ENCODE results near the gene KLRC4.

KLRC4 gene

GRCh38 chr12:10363658-10363913, 46.0 kb downstream of the KLRC4 start:
- H3K4me3 ChIP-seq (ENCODE audit: low read depth in 1 of 5, low read length in 5 of 5), result peak overlapping the region; percentile 79 to 97 (median 92)
- no peaks in the 10 kb centered on the region for H3K27me3 ChIP-seq (ENCODE audit: control insufficient read depth in 5 of 5, insufficient read depth in 4 of 5, low read length in 5 of 5)

GRCh38 chr12:10362828-10363657, 46.5 kb downstream of the KLRC4 start:
- Histone ChIP-seq H3K36me3 (ENCODE audit: control insufficient read depth in 5 of 5, insufficient read depth in 5 of 5, low read length in 5 of 5) (no peaks in the 10 kb centered on the region), H3K27ac (ENCODE audit: low read depth, low read length) (peak overlapping the region; percentile 99), H3K4me1 (ENCODE audit: control insufficient read depth in 5 of 5, insufficient read depth in 5 of 5, low read length in 5 of 5) (peaks cover 10 to 43% (median 24%) of the 10 kb centered on the region in 5 donors), H3K9me3 (ENCODE audit: control insufficient read depth in 5 of 5, low read length in 5 of 5) (peaks cover 0 to 3% (median 0%) of the 10 kb centered on the region in 5 donors), H3K4me3 (ENCODE audit: low read depth in 1 of 5, low read length in 5 of 5) (peak overlapping the region in 3 of 5 donors; percentile 90 to 97 (median 92)), H3K9ac (ENCODE audit: low read length in 5 of 5) (peak overlapping the region in 2 of 5 donors; percentile 46 to 82), H3K27me3 (ENCODE audit: control insufficient read depth in 5 of 5, insufficient read depth in 4 of 5, low read length in 5 of 5) (no peaks in the 10 kb centered on the region)

More at GRCh38 chr12:10363658-10363913, 46.0 kb downstream of the KLRC4 start:
- Histone ChIP-seq H3K36me3 (ENCODE audit: control insufficient read depth in 5 of 5, insufficient read depth in 5 of 5, low read length in 5 of 5) (no peaks in the 10 kb centered on the region), H3K27ac (ENCODE audit: low read depth, low read length) (peak overlapping the region; percentile 99), H3K9me3 (ENCODE audit: control insufficient read depth in 5 of 5, low read length in 5 of 5) (peaks cover 0 to 3% (median 0%) of the 10 kb centered on the region in 5 donors), H3K9ac (ENCODE audit: low read length in 5 of 5) (peak overlapping the region in 2 of 5 donors; percentile 82 to 99), H3K4me1 (ENCODE audit: control insufficient read depth in 5 of 5, insufficient read depth in 5 of 5, low read length in 5 of 5) (peaks cover 10 to 48% (median 25%) of the 10 kb centered on the region in 5 donors)

- Histone ChIP-seq H3K27me3 (ENCODE audit: control insufficient read depth in 5 of 5, insufficient read depth in 4 of 5, low read length in 5 of 5) (no peaks in the 10 kb centered on the region), H3K4me1 (ENCODE audit: control insufficient read depth in 5 of 5, insufficient read depth in 5 of 5, low read length in 5 of 5) (peaks cover 10 to 43% (median 24%) of the 10 kb centered on the region in 5 donors), H3K4me3 (ENCODE audit: low read depth in 1 of 5, low read length in 5 of 5) (no peak overlapping the region), H3K27ac (ENCODE audit: low read depth, low read length) (no peak overlapping the region), H3K9ac (ENCODE audit: low read length in 5 of 5) (no peak overlapping the region), H3K36me3 (ENCODE audit: control insufficient read depth in 5 of 5, insufficient read depth in 5 of 5, low read length in 5 of 5) (no peaks in the 10 kb centered on the region), H3K9me3 (ENCODE audit: control insufficient read depth in 5 of 5, low read length in 5 of 5) (no peaks in the 10 kb centered on the region)
Measured at GRCh38 chr12:10362325-10362724, 47.2 kb downstream of the KLRC4 start.

DNA sequence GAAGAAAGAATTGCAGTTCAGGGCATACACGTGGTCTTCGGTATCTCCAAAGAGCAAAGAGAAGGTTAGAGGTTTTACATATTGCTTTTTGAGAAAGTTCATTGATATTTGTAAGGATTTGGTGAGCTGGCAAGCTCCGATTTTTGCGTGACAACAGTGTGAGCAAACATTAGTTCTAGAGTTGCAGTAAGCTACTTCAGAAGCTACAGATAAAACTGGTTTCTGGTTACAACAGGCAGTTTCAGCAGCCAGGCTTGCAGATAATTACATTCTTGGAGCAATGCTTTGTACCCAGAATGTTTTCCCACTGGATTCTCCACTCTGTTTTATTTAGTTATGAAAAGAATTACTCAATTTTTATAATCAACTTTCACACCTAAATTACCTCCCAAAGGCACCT, 47.9 kb downstream of the KLRC4 start:
- Histone ChIP-seq H3K27ac (ENCODE audit: low read depth, low read length) (no peak overlapping the region), H3K27me3 (ENCODE audit: control insufficient read depth in 5 of 5, insufficient read depth in 4 of 5, low read length in 5 of 5) (no peaks in the 10 kb centered on the region), H3K9ac (ENCODE audit: low read length in 5 of 5) (no peak overlapping the region), H3K4me1 (ENCODE audit: control insufficient read depth in 5 of 5, insufficient read depth in 5 of 5, low read length in 5 of 5) (peaks cover 10 to 42% (median 24%) of the 10 kb centered on the region in 5 donors), H3K4me3 (ENCODE audit: low read depth in 1 of 5, low read length in 5 of 5) (no peak overlapping the region), H3K36me3 (ENCODE audit: control insufficient read depth in 5 of 5, insufficient read depth in 5 of 5, low read length in 5 of 5) (no peaks in the 10 kb centered on the region), H3K9me3 (ENCODE audit: control insufficient read depth in 5 of 5, low read length in 5 of 5) (no peaks in the 10 kb centered on the region)

GRCh38 chr12:10361084-10361483, 48.5 kb downstream of the KLRC4 start:
- Histone ChIP-seq H3K9ac (ENCODE audit: low read length in 5 of 5) (no peak overlapping the region), H3K36me3 (ENCODE audit: control insufficient read depth in 5 of 5, insufficient read depth in 5 of 5, low read length in 5 of 5) (no peaks in the 10 kb centered on the region), H3K4me1 (ENCODE audit: control insufficient read depth in 5 of 5, insufficient read depth in 5 of 5, low read length in 5 of 5) (peaks cover 10 to 38% (median 23%) of the 10 kb centered on the region in 5 donors), H3K27me3 (ENCODE audit: control insufficient read depth in 5 of 5, insufficient read depth in 4 of 5, low read length in 5 of 5) (no peaks in the 10 kb centered on the region), H3K4me3 (ENCODE audit: low read depth in 1 of 5, low read length in 5 of 5) (no peak overlapping the region), H3K27ac (ENCODE audit: low read depth, low read length) (no peak overlapping the region), H3K9me3 (ENCODE audit: control insufficient read depth in 5 of 5, low read length in 5 of 5) (no peaks in the 10 kb centered on the region)

DNA sequence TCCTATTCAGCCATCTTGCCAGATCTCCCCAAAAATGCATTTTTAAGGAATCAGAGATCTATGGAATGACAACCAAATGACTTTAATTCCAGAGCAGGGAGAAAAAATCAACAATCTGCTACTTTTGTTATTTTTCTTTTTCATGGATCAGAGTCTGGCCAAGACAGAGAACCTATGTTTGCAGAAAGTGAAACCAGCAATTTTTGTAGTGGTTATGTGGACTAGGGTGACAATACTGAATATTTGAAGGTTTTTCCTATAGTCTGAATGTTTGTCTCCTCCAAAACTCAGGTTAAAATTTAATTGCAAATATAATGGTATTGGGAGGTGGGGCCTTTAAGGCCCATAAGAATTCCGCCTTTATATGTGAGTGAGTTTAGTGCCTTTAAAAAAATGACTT, 50.6 kb downstream of the KLRC4 start:
- Histone ChIP-seq H3K36me3 (ENCODE audit: control insufficient read depth in 5 of 5, insufficient read depth in 5 of 5, low read length in 5 of 5) (no peaks in the 10 kb centered on the region), H3K4me1 (ENCODE audit: control insufficient read depth in 5 of 5, insufficient read depth in 5 of 5, low read length in 5 of 5) (peaks cover under 1 to 19% (median 10%) of the 10 kb centered on the region in 5 donors), H3K4me3 (ENCODE audit: low read depth in 1 of 5, low read length in 5 of 5) (no peak overlapping the region), H3K27me3 (ENCODE audit: control insufficient read depth in 5 of 5, insufficient read depth in 4 of 5, low read length in 5 of 5) (no peaks in the 10 kb centered on the region), H3K9ac (ENCODE audit: low read length in 5 of 5) (no peak overlapping the region), H3K27ac (ENCODE audit: low read depth, low read length) (no peak overlapping the region), H3K9me3 (ENCODE audit: control insufficient read depth in 5 of 5, low read length in 5 of 5) (no peaks in the 10 kb centered on the region)

DNA sequence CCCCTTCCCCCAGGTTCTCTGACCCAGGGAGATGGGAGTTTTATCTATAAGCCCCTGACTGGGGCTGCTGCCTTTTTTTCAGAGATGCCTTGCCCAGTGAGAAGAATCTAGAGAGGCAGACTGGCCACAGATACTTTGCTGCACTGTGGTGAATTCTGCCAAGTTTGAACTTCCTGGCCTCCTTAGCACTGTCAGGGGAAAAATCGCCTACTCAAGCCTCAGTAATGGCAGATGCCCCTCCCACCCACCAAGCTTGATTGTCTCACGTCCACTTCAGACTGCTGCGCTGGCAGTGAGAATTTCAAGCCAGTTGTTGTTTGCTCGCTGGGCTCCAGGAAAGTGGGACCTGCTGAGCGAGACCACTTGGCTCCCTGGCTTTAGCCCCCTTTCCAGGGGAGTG, 51.4 kb downstream of the KLRC4 start:
- Histone ChIP-seq H3K4me1 (ENCODE audit: control insufficient read depth in 5 of 5, insufficient read depth in 5 of 5, low read length in 5 of 5) (peaks cover 0 to 12% (median 3%) of the 10 kb centered on the region in 5 donors), H3K27ac (ENCODE audit: low read depth, low read length) (no peak overlapping the region), H3K4me3 (ENCODE audit: low read depth in 1 of 5, low read length in 5 of 5) (no peak overlapping the region), H3K36me3 (ENCODE audit: control insufficient read depth in 5 of 5, insufficient read depth in 5 of 5, low read length in 5 of 5) (no peaks in the 10 kb centered on the region), H3K9ac (ENCODE audit: low read length in 5 of 5) (no peak overlapping the region), H3K27me3 (ENCODE audit: control insufficient read depth in 5 of 5, insufficient read depth in 4 of 5, low read length in 5 of 5) (no peaks in the 10 kb centered on the region), H3K9me3 (ENCODE audit: control insufficient read depth in 5 of 5, low read length in 5 of 5) (no peaks in the 10 kb centered on the region)

Measured in subcutaneous abdominal adipose tissue (tissue), 5 donors.